Transverse colon (tissue), 4 donors: ENCODE measurements around the gene DNAH11.

Source experiments
- EP300 ChIP-seq: sonication (generic); formaldehyde crosslinking; IDR thresholded peaks from one replicate; pipeline ENCODE4 v1.6.1; 2017; ENCODE audit warnings: antibody characterized with exemption, low read depth
- POLR2A ChIP-seq: fragments of 450-650 bp; IDR thresholded peaks from one replicate; pipeline ENCODE4 v1.6.1; 2016; ENCODE audit warnings: antibody characterized with exemption, mild to moderate bottlenecking, moderate library complexity
- POLR2AphosphoS5 ChIP-seq, 3 donors: sonication (generic); formaldehyde crosslinking; IDR thresholded peaks; one replicate each; pipeline ENCODE4 v1.6.1; 2016; ENCODE audit warnings: antibody characterized with exemption in 3 of 3
- TF ChIP-seq, protein P1 (sequence below), 5 experiments: fragments of 200-600 bp in 3 of 5; fragments of 450-650 bp in 2 of 5; sonication (generic) in 3 of 5; IDR thresholded peaks; 1 replicate in 2 of 5; 2 replicates in 3 of 5; pipeline ENCODE4 v1.5.1; 2016 to 2017; ENCODE audit warnings: antibody characterized with exemption in 5 of 5, inconsistent platforms in 3 of 5, mild to moderate bottlenecking in 2 of 5, moderate library complexity in 1 of 5

DNA sequence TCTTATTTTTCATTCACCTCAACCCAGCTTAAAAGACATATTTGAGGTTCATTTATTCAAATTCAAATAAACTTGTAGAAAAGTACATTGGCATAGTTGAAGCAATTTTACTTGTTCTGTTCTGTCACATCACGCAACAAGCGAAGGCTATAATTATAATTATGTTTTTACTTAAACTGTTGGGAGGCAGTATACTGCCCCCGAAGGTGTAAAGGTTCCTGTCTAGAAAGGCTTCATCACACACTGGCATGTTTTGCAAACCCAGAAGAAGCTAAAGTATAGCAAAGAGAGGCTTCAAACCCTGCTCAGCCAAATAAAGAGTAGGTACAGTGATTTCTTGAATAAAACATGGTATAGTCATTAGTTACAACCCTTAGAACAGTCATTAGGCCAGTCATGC, 340.2 kb downstream of the DNAH11 start:
- TF ChIP-seq, protein P1, sequence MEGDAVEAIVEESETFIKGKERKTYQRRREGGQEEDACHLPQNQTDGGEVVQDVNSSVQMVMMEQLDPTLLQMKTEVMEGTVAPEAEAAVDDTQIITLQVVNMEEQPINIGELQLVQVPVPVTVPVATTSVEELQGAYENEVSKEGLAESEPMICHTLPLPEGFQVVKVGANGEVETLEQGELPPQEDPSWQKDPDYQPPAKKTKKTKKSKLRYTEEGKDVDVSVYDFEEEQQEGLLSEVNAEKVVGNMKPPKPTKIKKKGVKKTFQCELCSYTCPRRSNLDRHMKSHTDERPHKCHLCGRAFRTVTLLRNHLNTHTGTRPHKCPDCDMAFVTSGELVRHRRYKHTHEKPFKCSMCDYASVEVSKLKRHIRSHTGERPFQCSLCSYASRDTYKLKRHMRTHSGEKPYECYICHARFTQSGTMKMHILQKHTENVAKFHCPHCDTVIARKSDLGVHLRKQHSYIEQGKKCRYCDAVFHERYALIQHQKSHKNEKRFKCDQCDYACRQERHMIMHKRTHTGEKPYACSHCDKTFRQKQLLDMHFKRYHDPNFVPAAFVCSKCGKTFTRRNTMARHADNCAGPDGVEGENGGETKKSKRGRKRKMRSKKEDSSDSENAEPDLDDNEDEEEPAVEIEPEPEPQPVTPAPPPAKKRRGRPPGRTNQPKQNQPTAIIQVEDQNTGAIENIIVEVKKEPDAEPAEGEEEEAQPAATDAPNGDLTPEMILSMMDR (IDR thresholded peaks at IDR 0.05) = no peak
- TF ChIP-seq POLR2AphosphoS5 (IDR thresholded peaks at IDR 0.05) (no peak), POLR2A (no peak), EP300 (no peak)
